ENCODE measurements around the gene WWOX. TPM values are rescaled to one million over a fixed set of nuclear protein-coding genes. Genes with fewer than 3 reads are reported as not detected.
A peak's percentile ranks its signal among the peaks of the same experiment; 100 is the strongest.

The WWOX gene
- total RNA-seq, 1 donor from 2014 or later = 19.2 TPM

DNA sequence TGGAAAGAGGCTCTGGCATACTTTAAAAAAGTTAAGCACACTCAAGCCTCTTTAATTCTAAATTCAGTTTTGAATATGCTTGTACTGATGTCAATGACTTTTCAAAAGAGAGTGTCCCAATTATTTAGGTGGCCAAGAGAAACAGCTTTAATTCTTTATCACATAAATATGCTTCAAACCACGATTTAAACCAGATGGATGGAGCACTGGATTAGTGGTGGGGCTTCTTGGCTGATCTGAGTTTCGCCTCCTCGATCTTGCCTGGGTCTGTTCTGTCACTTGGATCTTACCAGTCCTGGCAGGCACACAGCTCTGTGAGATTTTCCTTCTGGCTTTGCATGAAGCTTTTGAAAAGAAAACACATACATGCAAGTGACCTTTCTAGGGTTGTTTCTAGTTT lies 1033.2 kb downstream of the WWOX start:
- intact Hi-C loops (cut with DNase I) = no loop called here
- no peaks in the 10 kb centered on the region for H3K4me1 ChIP-seq
- H3K36me3 ChIP-seq = no peaks in the 10 kb centered on the region
- no peak overlapping the region for H3K4me3 ChIP-seq
- ATAC-seq = peak; percentile 35 to 42
- DNase-seq = no peak
- H3K27ac ChIP-seq = no peak overlapping the region
- H3K27me3 ChIP-seq (ENCODE audit: low read depth) = no peaks in the 10 kb centered on the region
- no peak for TF ChIP-seq CTCF (IDR thresholded peaks at IDR 0.05)
- H3K9me3 ChIP-seq = no peaks in the 10 kb centered on the region

- intact Hi-C loops (cut with DNase I) = no loop called here
- Histone ChIP-seq H3K36me3 (no peaks in the 10 kb centered on the region), H3K27me3 (ENCODE audit: low read depth) (no peaks in the 10 kb centered on the region), H3K4me1 (no peaks in the 10 kb centered on the region), H3K4me3 (no peak overlapping the region), H3K9me3 (no peaks in the 10 kb centered on the region), H3K27ac (no peak overlapping the region)
- DNase-seq (no peak), ATAC-seq (no peak)
- no peak for TF ChIP-seq CTCF (IDR thresholded peaks at IDR 0.05)
Measured at GRCh38 chr16:79134300-79134699, 1034.8 kb downstream of the WWOX start.

GRCh38 chr16:79136955-79137354 lies 1037.5 kb downstream of the WWOX start:
- ATAC-seq (no peak), DNase-seq (no peak)
- TF ChIP-seq CTCF (IDR thresholded peaks at IDR 0.05) = no peak
- Histone ChIP-seq H3K9me3 (no peaks in the 10 kb centered on the region), H3K4me3 (no peak overlapping the region), H3K27ac (no peak overlapping the region), H3K27me3 (ENCODE audit: low read depth) (no peaks in the 10 kb centered on the region), H3K36me3 (no peaks in the 10 kb centered on the region), H3K4me1 (no peaks in the 10 kb centered on the region)
- intact Hi-C loops (cut with DNase I) = no loop called here

DNA sequence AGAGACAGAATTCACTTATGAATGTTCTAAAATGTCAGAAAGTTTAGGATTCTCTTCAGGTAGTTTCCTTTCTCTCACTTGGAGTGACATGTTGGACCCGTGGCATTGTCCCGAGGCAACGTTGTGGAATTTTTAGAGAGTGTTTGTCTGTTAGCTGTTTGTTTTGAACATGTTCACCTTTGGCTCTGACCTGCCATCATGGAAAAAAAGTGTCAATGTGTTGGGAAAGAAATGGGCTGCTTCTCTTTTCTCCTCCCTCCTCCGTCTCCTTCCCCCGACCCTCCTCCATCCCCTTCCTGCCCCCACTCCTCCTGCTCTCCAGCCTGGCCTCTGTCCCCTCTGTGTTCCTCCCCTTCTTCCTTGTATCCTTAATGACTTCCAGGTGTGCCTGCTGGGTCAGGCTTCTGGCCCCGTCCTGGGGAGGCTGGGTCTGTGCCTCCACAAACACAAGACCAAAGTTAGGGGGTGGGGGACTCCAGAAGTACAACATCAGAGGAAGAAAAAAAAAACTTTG lies 1038.0 kb downstream of the WWOX start:
- intact Hi-C loops (cut with DNase I) = no loop called here
- no peak for DNase-seq

GRCh38 chr16:79139799-79140198 lies 1040.3 kb downstream of the WWOX start:
- no peak overlapping the region for H3K27ac ChIP-seq
- no peaks in the 10 kb centered on the region for H3K4me1 ChIP-seq
- no peak for TF ChIP-seq CTCF (IDR thresholded peaks at IDR 0.05)
- no peaks in the 10 kb centered on the region for H3K36me3 ChIP-seq
- no peaks in the 10 kb centered on the region for H3K27me3 ChIP-seq (ENCODE audit: low read depth)
- DNase-seq = no peak
- intact Hi-C loops (cut with DNase I) = no loop called here
- no peaks in the 10 kb centered on the region for H3K9me3 ChIP-seq
- H3K4me3 ChIP-seq = no peak overlapping the region
- ATAC-seq = no peak

More for the DNA sequence above, 1038.0 kb downstream of the WWOX start:
- no peak overlapping the region for H3K4me3 ChIP-seq
- TF ChIP-seq CTCF (IDR thresholded peaks at IDR 0.05) = no peak
- no peaks in the 10 kb centered on the region for H3K36me3 ChIP-seq
- H3K27ac ChIP-seq = no peak overlapping the region
- no peak for ATAC-seq
- no peaks in the 10 kb centered on the region for H3K9me3 ChIP-seq
- no peaks in the 10 kb centered on the region for H3K4me1 ChIP-seq
- no peaks in the 10 kb centered on the region for H3K27me3 ChIP-seq (ENCODE audit: low read depth)

- Histone ChIP-seq H3K27ac (no peak overlapping the region), H3K27me3 (ENCODE audit: low read depth) (no peaks in the 10 kb centered on the region), H3K9me3 (no peaks in the 10 kb centered on the region), H3K4me1 (no peaks in the 10 kb centered on the region), H3K36me3 (no peaks in the 10 kb centered on the region), H3K4me3 (no peak overlapping the region)
- ATAC-seq (no peak), DNase-seq (no peak)
- intact Hi-C loops (cut with DNase I) = no loop called here
- TF ChIP-seq CTCF (IDR thresholded peaks at IDR 0.05) = no peak
Measured at GRCh38 chr16:79143026-79143425, 1043.6 kb downstream of the WWOX start.

Measured in lower lobe of right lung (tissue), 2 donors.